UCSD-AML1 (cell line): Measurements from ENCODE around the gene CTDNEP1.

Experiments
- DNase-seq: peaks from one replicate; lab custom pipeline; 2025; ENCODE audit not compliant: unreplicated experiment; lab: John Stamatoyannopoulos, UW

The CTDNEP1 gene

GRCh38 chr17:7232114-7232513, 19.4 kb downstream of the CTDNEP1 start:
- no peak for DNase-seq

DNA sequence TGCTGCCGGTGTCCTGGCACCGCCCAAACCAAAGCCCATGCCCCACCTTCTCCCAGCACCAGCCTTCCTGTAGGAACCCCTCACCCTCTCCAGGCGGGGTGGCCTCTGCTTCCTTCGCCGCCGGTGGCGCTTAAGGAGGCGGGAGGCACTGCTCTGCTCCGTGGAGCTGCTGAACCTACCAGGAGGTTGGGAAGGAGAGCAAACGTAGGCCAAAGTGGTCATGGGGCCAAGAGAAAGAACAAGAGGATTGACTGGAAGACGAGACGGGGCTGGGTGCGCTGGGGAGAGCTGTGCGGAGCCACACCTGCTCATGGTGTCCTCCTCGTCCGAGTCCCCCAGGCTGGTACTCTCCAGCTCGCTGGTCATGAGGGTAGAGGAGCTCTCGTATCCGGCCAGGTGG, 22.0 kb downstream of the CTDNEP1 start:
- no peak for DNase-seq

DNA sequence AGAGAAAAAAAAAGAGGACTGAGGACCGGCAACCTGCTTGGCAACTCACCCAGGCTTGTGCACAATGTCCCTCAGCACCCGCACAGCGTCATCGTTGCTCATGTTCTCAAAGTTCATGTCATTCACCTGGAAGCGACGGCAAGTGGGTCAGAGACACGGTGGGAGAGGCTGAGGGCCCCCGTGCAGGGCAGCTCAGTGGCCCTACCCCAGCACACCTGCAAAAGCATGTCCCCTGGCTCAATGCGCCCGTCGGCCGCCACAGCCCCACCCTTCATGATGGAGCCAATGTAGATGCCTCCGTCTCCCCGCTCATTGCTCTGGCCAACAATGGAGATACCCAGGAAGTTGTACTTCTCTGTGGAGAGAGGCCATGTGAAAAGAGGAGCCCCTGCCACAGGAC, 22.6 kb downstream of the CTDNEP1 start:
- no peak for DNase-seq

GRCh38 chr17:7226721-7227710, 24.5 kb downstream of the CTDNEP1 start:
- DNase-seq: no peak

DNA sequence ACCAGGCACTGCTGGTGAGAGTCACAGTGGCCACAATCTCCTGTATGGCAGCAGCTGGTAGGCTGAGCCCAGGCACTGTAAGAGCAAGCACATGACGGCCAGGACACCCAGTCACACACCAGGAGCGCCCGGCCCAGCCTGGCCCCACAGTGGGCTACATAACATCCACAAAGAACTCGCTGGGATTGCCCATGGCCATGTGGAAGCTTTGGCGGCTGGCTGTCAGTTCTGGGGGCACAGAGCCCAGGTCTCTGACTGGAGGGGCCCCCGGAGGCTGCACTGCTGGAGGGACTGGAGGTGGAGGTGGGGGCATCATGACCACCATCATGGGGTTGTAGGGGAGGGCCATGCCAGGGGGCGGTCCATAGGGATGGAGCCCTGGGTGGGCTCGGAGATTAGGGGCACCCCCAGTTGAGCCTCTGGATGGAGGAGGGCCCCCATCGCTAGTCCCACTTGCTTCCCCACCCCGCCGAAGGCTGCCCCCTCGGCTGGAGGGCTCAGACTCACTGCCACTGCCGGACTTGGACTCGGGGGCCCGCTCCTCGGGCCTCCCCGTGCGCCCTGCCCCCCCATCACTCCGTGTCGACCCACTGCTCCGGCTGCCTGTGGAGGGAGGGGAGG, 25.7 kb downstream of the CTDNEP1 start:
- DNase-seq: no peak

GRCh38 chr17:7224661-7225111, 26.8 kb downstream of the CTDNEP1 start:
- no peak for DNase-seq

- no peak for DNase-seq
Measured at GRCh38 chr17:7224110-7224509, 27.4 kb downstream of the CTDNEP1 start.

- DNase-seq: no peak
Measured at GRCh38 chr17:7223375-7223774, 28.2 kb downstream of the CTDNEP1 start.

- DNase-seq: no peak
Measured at GRCh38 chr17:7222972-7223292, 28.6 kb downstream of the CTDNEP1 start.

DNA sequence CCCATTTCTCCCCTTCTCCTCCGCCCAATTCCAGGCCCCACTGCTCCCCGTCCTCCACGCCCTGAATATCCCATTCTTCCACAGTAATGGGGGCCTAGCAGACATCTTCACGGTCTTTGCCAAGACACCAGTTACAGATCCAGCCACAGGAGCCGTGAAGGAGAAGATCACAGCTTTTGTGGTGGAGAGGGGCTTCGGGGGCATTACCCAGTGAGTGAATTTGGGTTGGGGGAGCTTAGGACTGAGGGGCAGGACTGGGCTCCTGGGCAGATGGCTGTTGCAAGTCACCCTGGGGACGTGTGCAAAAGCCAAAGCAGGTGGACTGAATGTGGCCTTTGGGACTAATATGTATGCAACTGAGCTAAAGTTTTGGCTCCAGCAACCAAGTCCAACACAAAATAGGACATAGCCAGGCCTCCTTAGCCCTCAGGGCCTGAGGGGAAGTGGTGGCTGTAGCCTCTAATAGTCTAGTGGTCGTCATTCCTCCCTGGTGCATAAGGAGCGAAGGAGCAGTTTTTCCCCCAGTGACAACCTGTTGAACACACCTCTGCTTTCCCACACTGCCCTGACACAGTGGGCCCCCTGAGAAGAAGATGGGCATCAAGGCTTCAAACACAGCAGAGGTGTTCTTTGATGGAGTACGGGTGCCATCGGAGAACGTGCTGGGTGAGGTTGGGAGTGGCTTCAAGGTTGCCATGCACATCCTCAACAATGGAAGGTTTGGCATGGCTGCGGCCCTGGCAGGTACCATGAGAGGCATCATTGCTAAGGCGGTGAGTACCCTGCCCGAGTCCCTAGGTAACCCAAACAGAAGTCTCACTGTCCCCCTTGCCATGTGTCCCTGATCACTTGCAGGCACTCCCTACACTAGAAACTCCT, 29.2 kb downstream of the CTDNEP1 start:
- no peak for DNase-seq

GRCh38 chr17:7221278-7222092, 30.0 kb downstream of the CTDNEP1 start:
- no peak for DNase-seq

DNA sequence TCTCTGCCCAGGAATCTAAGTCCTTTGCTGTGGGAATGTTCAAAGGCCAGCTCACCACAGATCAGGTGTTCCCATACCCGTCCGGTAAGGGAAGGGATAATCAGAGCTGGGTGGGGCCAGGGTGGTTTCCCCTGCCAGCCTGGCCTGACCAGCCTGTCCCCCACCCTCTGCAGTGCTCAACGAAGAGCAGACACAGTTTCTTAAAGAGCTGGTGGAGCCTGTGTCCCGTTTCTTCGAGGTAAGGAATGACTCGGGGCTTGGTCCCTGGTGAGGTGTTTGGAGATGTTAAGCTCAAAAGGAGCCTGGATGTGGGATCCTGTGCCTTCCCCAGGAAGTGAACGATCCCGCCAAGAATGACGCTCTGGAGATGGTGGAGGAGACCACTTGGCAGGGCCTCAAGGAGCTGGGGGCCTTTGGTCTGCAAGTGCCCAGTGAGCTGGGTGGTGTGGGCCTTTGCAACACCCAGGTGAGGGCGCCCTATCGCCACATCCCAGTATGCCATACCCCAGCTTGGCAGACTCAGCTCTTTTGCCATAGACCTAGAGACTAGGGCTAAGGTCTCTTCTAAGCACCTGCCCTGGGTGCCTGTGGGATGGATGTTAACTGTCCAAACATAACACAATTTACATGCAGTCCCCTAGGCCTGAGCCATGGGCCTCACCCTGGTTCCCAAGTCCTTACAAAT, 30.8 kb downstream of the CTDNEP1 start:
- peak; percentile 70 for DNase-seq

DNA sequence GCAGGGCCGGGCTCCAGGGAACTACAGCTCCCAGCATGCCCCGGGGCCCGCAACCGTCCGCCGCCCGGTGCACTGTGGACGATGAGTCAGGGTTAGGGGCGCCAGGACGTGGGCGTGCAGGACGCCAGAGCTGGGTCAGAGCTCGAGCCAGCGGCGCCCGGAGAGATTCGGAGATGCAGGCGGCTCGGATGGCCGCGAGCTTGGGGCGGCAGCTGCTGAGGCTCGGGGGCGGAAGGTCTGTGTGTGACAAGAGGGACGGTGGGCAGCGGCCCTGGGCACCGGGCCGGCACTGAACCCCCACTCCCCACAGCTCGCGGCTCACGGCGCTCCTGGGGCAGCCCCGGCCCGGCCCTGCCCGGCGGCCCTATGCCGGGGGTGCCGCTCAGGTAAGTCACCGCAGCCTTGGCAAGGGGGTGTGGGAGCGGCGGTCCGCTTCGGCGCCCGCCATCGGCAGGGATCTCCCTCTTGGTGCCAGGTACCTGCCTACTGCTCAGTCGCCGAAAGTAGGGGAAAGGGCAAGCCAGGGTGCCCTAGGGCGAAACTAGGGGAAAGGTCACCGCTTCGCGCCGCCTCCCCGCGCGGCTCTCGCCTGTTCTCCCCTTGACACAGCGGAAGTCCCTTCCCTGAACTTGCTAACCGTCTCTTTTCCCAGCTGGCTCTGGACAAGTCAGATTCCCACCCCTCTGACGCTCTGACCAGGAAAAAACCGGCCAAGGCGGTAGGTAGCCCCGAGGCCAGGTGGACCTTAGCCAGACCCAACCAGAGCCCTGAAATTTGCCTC, 31.5 kb downstream of the CTDNEP1 start, which contains the start of the genes ACADVL and DLG4:
Gene ACADVL (plus strand): TSS at position 127 of the 781 bp plus-strand sequence. CDS start 47 bp downstream, at position 174.
Gene DLG4 (minus strand): TSS at position 25 of the 781 bp plus-strand sequence.
- DNase-seq: peak; percentile 82

- DNase-seq: no peak
Measured at GRCh38 chr17:7219229-7219811, 32.2 kb downstream of the CTDNEP1 start.

- DNase-seq: no peak
Measured at GRCh38 chr17:7218758-7219157, 32.8 kb downstream of the CTDNEP1 start.

DNA sequence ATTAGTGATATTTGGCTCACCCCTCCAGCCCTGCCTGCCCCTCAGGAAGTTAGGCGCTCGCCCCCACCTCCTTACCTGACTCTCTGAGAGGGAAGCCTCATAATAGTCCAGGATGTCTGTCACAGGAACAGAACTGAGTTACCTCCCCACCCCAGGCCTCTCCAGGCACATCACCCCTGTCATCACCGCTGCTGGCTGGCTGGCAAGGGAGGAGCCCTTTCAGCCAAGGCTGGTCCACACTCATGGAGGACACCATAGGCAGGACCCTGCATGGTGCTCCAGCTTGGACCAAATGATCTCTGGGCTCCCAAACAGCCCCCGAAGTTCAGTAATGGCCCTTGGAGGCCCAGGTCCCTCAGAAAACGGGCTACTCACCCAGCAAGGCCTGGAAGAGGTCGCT, 33.4 kb downstream of the CTDNEP1 start:
- no peak for DNase-seq

GRCh38 chr17:7217113-7217987, 34.2 kb downstream of the CTDNEP1 start:
- DNase-seq: peak; percentile 65
